Heart left ventricle (tissue), 13 donors: ENCODE results near the gene ASL.

Experiments used
- CTCF ChIP-seq, 12 donors: fragments of 200-600 bp; sonication (generic) in 4 of 12; IDR thresholded peaks; one replicate each; pipeline versions ENCODE4 v1.5.0 to v1.8.0; 2018 to 2022; ENCODE audit warnings: antibody characterized with exemption in 12 of 12, mild to moderate bottlenecking in 5 of 12
- POLR2A ChIP-seq, 2 donors: fragments of 450-650 bp; IDR thresholded peaks; one replicate each; pipeline ENCODE4 v1.6.1; 2017; ENCODE audit warnings: antibody characterized with exemption in 2 of 2, mild to moderate bottlenecking in 2 of 2, moderate library complexity in 2 of 2
- donor health status: ischemic (EF 13 %, LVEDD 7.1; RV severe dilation, severe dysfunction).
- donor health status: DM: no; HTN: yes; CAD: no.
- donor health status: DM: no; HTN: no; CAD: no.
- donor health status: ischemic (EF 25% LVEDD 6.9; RV normal size, moderate dysfunction).
- donor health status: ischemic (EF 25% LVEDD 5.7; RV mildly dilated, moderate dysfunction).
- donor health status: ischemic (EF 35%, LVEDD 5.7; RV mildly dilated, moderate dysfunction).
- donor health status: nonischemic (EF 11% LVEDD 7.7; RV severe dilation, severe dysfunction).
- donor health status: DM: yes; HTN: yes; CAD: no.
- donor health status: PGD.
- donor health status: ischemic (EF 29% LVEDD 5.4; RV normal size, mild dysfunction).
- donor health status: nonischemic (EF 23%, LVEDD 6.1; RV moderate dilation, normal function).

GRCh38 chr7:66142996-66143395 is 67.4 kb downstream of the ASL start:
- TF ChIP-seq CTCF (IDR thresholded peaks at IDR 0.05) (no peak), POLR2A (IDR thresholded peaks at IDR 0.05) (no peak)
